Tibial nerve (tissue), 4 donors: Measurements from ENCODE around the gene TMEM232. TPM values are rescaled to one million over a fixed set of nuclear protein-coding genes. Genes with fewer than 3 reads are reported as not detected.

Experiments
- DNase-seq, 2 donors: peaks; one replicate each; pipeline ENCODE4 v3.0.0-alpha.2; 2019; ENCODE audit warnings: low spot score in 2 of 2
- H3K27ac ChIP-seq, 4 donors: fragments of 200-600 bp; sonication (generic) in 3 of 4; one replicate each; pipeline ENCODE4 v1.5.1; 2017 to 2019; ENCODE audit warnings: mild to moderate bottlenecking in 1 of 4
- H3K27me3 ChIP-seq, 2 donors: fragments of 200-600 bp; sonication (generic) in 1 of 2; one replicate each; pipeline versions ENCODE4 v1.5.1 to v1.6.0; 2017 to 2019
- H3K36me3 ChIP-seq, 3 donors: fragments of 200-600 bp; sonication (generic); one replicate each; pipeline ENCODE4 v1.5.1; 2018 to 2019
- H3K4me1 ChIP-seq, 4 donors: fragments of 200-600 bp; sonication (generic) in 3 of 4; one replicate each; pipeline ENCODE4 v1.5.1; 2017 to 2019
- H3K4me3 ChIP-seq, 4 donors: fragments of 200-600 bp; sonication (generic) in 3 of 4; one replicate each; pipeline ENCODE4 v1.5.1; 2017 to 2019; ENCODE audit warnings: mild to moderate bottlenecking in 1 of 4, moderate library complexity in 1 of 4
- H3K9me3 ChIP-seq, 4 donors: fragments of 200-600 bp; sonication (generic) in 3 of 4; one replicate each; pipeline ENCODE4 v1.5.1; 2017 to 2019
- CTCF ChIP-seq, 5 experiments: fragments of 200-600 bp in 3 of 5; fragments of 450-650 bp in 2 of 5; sonication (generic) in 3 of 5; IDR thresholded peaks; one replicate each; pipeline ENCODE4 v1.5.1; 2016 to 2019; ENCODE audit warnings: antibody characterized with exemption in 5 of 5, mild to moderate bottlenecking in 3 of 5, moderate library complexity in 2 of 5
- EP300 ChIP-seq, 2 donors: sonication (generic); formaldehyde crosslinking; IDR thresholded peaks; one replicate each; pipeline ENCODE4 v1.6.1; 2017; ENCODE audit warnings: antibody characterized with exemption in 2 of 2, mild to moderate bottlenecking in 1 of 2
- POLR2A ChIP-seq, 2 donors: fragments of 450-650 bp; IDR thresholded peaks; one replicate each; pipeline ENCODE4 v1.6.1; 2017; ENCODE audit warnings: antibody characterized with exemption in 2 of 2, mild to moderate bottlenecking in 2 of 2, moderate library complexity in 2 of 2
- WGBS, 2 donors: methylation state at CpG; one replicate each; pipeline ENCODE4 v1.1.5; 2018; 5-methylcytosine and 5-hydroxymethylcytosine counted together
- small RNA-seq: library from RNA; depleted of rRNA; stranded (forward); fragments of <200 nt; gene quantifications from one replicate; pipeline ENCODE3, GENCODE V24; 2016
- total RNA-seq, 4 donors: library from RNA; depleted of rRNA; stranded (reverse); fragments of >200 nt; gene quantifications; one replicate each; pipeline ENCODE4 v1.1.0, GENCODE V29; 2016

TMEM232 gene
- total RNA-seq, 4 donors from 2014 or later: 1.7 to 14.4 (median 4.1) TPM

- DNase-seq: no peak
- no peaks in the 10 kb centered on the region for H3K27me3 ChIP-seq
- TF ChIP-seq CTCF (IDR thresholded peaks at IDR 0.05): no peak
- no peak for TF ChIP-seq EP300 (IDR thresholded peaks at IDR 0.05)
- no peak for TF ChIP-seq POLR2A (IDR thresholded peaks at IDR 0.05)
- no peaks in the 10 kb centered on the region for H3K36me3 ChIP-seq
- H3K9me3 ChIP-seq: no peaks in the 10 kb centered on the region
- H3K27ac ChIP-seq: no peak overlapping the region
- WGBS, 2 donors: 60 to 68% methylated on average over 2 of the region's 2 CpGs
- no peaks in the 10 kb centered on the region for H3K4me1 ChIP-seq
- no peak overlapping the region for H3K4me3 ChIP-seq
Observed at GRCh38 chr5:110377361-110377760, 349.1 kb downstream of the TMEM232 start.

- Histone ChIP-seq H3K27me3 (no peaks in the 10 kb centered on the region), H3K4me3 (no peak overlapping the region), H3K36me3 (no peaks in the 10 kb centered on the region), H3K9me3 (no peaks in the 10 kb centered on the region), H3K4me1 (no peaks in the 10 kb centered on the region), H3K27ac (peak overlapping the region in 1 of 4 donors; percentile 1)
- TF ChIP-seq POLR2A (IDR thresholded peaks at IDR 0.05) (no peak), CTCF (IDR thresholded peaks at IDR 0.05) (no peak), EP300 (IDR thresholded peaks at IDR 0.05) (no peak)
- DNase-seq: no peak
- WGBS, 2 donors: 29 to 47% methylated on average over 4 of the region's 4 CpGs
Observed at GRCh38 chr5:110376281-110376951, 350.1 kb downstream of the TMEM232 start.

GRCh38 chr5:110371725-110372041 is 354.8 kb downstream of the TMEM232 start:
- Histone ChIP-seq H3K27me3 (no peaks in the 10 kb centered on the region), H3K27ac (no peak overlapping the region), H3K9me3 (no peaks in the 10 kb centered on the region), H3K4me1 (no peaks in the 10 kb centered on the region), H3K36me3 (no peaks in the 10 kb centered on the region), H3K4me3 (no peak overlapping the region)
- DNase-seq: no peak
- 84 to 86% methylated on average over 3 of the region's 3 CpGs for WGBS, 2 donors
- TF ChIP-seq POLR2A (IDR thresholded peaks at IDR 0.05): no peak
- TF ChIP-seq EP300 (IDR thresholded peaks at IDR 0.05): no peak
- TF ChIP-seq CTCF (IDR thresholded peaks at IDR 0.05): no peak

- Histone ChIP-seq H3K9me3 (no peaks in the 10 kb centered on the region), H3K4me3 (no peak overlapping the region), H3K4me1 (no peaks in the 10 kb centered on the region), H3K27ac (no peak overlapping the region), H3K36me3 (no peaks in the 10 kb centered on the region), H3K27me3 (no peaks in the 10 kb centered on the region)
- WGBS, 2 donors: 40 to 50% methylated on average over 1 of the region's 1 CpG
- DNase-seq: no peak
- no peak for TF ChIP-seq POLR2A (IDR thresholded peaks at IDR 0.05)
- no peak for TF ChIP-seq EP300 (IDR thresholded peaks at IDR 0.05)
- no peak for TF ChIP-seq CTCF (IDR thresholded peaks at IDR 0.05)
Observed at GRCh38 chr5:110371011-110371724, 355.3 kb downstream of the TMEM232 start.

Small RNA genes within 50 kb of the gene (small RNA-seq; reads per million reads assigned to genes)
- gene MIR548F3: not detected
- gene RF00432: not detected

Other genes with a start within 250 kb of the TMEM232 start
- 10 to 100 TPM; 45.6 to 58.4 (median 48.7) TPM for gene SLC25A46, start 12.3 kb upstream of the TMEM232 start, total RNA-seq